Measurements from ENCODE around the gene GAA.

GAA gene

DNA sequence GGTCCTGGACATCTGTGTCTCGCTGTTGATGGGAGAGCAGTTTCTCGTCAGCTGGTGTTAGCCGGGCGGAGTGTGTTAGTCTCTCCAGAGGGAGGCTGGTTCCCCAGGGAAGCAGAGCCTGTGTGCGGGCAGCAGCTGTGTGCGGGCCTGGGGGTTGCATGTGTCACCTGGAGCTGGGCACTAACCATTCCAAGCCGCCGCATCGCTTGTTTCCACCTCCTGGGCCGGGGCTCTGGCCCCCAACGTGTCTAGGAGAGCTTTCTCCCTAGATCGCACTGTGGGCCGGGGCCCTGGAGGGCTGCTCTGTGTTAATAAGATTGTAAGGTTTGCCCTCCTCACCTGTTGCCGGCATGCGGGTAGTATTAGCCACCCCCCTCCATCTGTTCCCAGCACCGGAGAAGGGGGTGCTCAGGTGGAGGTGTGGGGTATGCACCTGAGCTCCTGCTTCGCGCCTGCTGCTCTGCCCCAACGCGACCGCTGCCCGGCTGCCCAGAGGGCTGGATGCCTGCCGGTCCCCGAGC, 17.9 kb downstream of the GAA start:
- TF ChIP-seq, protein P1, sequence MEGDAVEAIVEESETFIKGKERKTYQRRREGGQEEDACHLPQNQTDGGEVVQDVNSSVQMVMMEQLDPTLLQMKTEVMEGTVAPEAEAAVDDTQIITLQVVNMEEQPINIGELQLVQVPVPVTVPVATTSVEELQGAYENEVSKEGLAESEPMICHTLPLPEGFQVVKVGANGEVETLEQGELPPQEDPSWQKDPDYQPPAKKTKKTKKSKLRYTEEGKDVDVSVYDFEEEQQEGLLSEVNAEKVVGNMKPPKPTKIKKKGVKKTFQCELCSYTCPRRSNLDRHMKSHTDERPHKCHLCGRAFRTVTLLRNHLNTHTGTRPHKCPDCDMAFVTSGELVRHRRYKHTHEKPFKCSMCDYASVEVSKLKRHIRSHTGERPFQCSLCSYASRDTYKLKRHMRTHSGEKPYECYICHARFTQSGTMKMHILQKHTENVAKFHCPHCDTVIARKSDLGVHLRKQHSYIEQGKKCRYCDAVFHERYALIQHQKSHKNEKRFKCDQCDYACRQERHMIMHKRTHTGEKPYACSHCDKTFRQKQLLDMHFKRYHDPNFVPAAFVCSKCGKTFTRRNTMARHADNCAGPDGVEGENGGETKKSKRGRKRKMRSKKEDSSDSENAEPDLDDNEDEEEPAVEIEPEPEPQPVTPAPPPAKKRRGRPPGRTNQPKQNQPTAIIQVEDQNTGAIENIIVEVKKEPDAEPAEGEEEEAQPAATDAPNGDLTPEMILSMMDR (IDR thresholded peaks at IDR 0.05; ENCODE audit: low read depth, low read length), result no peak
- DNase-seq (ENCODE audit: extremely low read depth, low read depth), result no peak

DNA sequence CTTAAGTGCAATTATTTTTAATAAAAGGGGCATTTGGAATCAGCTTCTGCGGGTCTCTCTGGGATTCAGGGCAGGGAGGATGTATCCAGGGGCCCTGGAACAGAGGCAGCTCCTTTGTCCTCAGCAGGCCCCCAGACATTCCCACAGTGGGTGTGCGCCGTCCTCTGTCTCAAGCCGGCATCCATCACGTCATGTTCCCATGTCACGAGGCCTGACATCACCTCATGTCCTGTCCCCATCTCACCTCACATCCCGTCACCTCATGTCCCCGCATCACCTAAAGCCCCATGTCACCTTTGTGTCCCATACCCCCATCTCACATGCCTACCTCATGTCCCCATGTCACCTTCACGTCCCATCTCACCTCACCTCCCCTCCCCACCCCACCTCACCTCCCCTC, 18.5 kb downstream of the GAA start:
- DNase-seq (ENCODE audit: extremely low read depth, low read depth), result no peak
- TF ChIP-seq, protein P1 (IDR thresholded peaks at IDR 0.05; ENCODE audit: low read depth, low read length), result no peak

DNA sequence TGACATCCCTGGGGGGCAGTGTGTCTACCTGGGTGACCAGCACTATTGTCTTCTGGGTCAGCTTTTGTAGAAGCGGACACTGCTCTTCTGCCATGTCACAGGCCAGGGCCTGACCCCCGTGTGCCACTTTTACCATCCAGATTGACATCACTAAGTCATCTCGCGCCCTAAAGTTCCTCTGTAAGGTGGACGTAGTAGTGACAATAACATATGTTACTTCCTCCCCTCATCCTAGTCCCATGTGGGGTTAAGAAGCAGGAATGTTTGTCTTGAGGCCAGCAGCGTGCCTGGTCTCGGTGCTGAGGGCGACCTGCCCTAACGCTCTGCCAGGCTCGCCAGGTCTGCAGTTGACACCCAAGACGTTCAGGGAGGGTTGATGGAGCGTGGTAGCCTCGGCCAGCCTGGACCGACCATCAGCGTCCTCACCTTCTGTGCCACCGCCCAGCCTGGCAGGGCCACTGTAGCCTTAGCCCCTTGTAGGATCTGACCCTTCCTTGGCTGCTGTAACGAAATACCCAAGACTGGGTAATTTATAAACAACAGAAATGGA, 20.7 kb downstream of the GAA start:
- no peak for DNase-seq (ENCODE audit: extremely low read depth, low read depth)
- TF ChIP-seq, protein P1 (IDR thresholded peaks at IDR 0.05; ENCODE audit: low read depth, low read length), result no peak

DNA sequence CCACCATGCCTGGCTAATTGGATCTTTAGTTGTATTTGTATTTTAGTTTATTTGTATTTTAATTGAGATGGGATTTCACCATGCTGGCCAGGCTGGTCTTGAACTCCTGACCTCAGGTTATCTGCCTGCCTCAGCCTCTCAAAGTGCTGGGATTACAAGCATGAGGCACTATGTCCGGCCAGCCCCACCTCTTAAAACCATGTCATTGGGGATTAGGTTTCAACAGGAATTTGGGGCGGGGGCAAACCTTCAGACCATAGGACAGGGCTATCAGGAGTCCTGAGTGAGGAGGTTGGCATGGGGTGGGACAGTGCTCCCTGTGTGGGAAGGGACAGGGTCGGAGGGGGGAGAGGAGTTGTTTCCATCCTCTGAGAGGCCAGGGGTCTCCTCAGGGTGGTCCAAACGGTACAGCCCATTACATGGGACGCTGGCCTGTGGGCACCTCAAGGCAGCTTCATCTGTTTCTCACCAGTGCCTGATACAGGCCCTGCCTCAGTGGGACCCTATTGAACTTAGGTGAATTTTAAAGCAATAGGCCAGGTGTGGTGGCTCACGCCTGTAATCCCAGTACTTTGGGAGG, 21.6 kb downstream of the GAA start:
- TF ChIP-seq, protein P1 (IDR thresholded peaks at IDR 0.05; ENCODE audit: low read depth, low read length), result no peak
- no peak for DNase-seq (ENCODE audit: extremely low read depth, low read depth)

DNA sequence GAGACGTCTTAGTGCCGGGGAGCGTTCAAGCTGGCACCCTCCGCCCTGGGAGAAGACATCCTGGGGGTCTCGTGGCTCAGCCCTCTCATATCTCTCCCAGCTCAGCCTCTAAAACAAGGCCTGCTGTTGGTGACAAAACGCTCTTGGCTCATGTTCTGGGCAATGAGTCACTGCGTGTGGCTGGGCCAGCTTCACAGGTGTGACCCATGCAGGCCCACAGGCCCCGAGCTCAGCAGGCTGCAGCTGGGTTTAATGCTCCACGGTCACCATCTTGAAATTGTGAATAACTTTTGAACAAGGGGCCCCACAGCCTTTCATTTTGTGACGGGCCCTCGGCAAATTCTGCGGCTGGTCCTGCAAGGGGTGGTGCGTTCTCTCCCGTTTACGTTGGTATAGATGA, 22.4 kb downstream of the GAA start:
- TF ChIP-seq, protein P1 (IDR thresholded peaks at IDR 0.05; ENCODE audit: low read depth, low read length), result no peak
- DNase-seq (ENCODE audit: extremely low read depth, low read depth), result no peak

DNA sequence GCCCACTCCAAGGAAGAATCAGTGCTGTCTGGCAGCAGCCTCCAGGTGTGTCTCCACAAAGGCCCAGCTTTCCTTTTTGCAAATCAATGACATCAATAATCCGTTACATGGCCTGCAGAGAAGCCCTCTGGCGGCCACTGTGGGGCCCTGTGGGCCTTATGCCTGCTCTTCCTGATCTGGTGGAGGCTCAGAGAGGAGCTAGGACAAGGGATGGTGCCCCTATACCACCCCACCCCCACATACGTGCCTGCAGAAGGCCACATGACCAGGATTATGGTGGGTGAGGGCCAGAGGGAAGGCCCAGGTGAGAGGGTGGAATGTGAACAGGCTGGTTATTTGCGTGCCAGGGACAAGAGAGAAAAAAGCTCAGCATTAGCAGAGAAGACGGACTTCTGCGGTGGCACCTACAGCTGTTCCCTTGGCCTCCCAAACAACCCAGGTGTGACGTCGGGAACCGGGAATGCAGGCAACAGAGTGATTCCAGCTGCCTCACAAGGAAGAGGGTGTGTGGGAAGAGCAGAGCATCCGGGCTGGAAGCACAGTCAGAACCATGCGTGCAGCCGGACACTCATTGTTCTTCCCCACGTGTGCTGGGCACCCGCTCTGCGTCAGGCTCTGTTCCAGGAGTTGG, 23.1 kb downstream of the GAA start:
- TF ChIP-seq, protein P1 (IDR thresholded peaks at IDR 0.05; ENCODE audit: low read depth, low read length), result peak; percentile 24
- DNase-seq (ENCODE audit: extremely low read depth, low read depth), result no peak

All from AG09319 (cell line).